NCI-H128 (cell line): ENCODE data around the gene MYRF.

Source experiments
- DNase-seq: peaks from one replicate; lab custom pipeline; 2025; ENCODE audit not compliant: unreplicated experiment; lab: John Stamatoyannopoulos, UW

Gene MYRF

DNA sequence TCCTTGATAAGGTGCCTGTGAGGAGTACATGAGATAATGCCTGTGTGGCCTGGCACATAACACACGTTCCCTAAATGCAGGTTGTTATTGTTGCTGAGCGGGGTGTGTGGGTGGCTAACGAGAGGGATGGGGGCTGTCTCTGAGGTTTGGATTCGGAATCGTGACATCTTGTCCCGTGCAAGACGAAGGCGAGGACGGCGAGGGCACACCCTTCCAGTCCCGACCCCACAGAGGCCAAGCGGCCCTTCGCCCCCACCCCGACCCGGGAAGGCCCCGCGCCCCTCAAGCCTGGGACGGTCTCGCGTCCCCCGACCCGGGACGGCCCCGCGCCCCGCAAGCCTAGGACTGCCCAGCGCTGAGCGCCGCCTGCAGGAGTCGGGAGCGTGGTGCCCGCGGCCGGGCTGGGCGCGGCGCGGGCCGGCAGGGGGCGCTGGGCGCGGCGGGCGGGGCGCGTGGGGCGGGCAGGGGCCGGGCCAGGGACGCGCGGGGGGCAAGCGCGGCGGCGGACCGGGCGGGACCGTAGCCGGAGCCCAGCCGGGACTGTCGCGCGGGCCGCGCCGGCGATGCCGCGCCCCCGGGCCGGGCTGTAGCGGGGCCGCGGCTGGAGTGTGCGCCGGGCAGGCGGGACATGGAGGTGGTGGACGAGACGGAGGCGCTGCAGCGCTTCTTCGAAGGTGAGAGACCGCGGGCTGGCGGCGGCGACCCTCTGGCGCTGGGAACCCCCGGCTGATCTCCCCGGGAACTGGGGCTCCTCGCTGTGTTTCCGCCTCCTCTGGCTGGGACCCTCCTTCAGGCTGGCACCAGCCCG is at the start of gene MYRF:
Gene MYRF, plus strand, starts transcription at position 520 of the 808 bp plus-strand sequence. Its CDS starts 109 bp downstream, at position 629.
- no peak for DNase-seq

DNA sequence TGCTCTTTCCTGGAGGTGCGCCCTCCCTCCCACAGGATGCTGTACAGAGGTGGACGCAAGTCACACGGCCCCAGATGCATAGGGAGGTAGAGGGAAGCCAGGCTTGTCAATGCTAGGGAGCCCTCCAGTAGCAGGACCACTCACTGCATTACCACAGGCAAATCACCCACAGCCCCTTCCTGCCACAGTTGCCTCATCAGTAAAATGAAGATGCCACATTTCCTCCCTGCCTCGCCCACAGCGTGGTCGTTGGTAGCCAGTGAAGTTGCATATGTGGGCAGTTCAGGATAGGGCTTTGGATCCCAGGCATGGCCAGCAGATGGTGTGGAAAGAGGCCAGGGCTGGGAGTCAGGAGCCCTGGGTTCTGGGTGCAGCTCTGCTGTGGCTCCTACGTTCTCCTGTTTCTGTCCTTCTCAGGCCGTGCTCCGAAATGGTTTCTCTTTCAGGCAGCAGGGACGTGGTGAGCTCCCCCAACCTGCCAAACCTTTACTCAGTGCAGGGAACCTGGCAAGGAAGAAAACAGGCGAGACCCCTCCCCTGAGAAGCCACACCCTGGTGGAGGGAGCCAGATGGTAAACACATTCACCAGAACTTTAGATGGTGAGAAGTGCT is 49.6 kb upstream of the MYRF start:
- no peak for DNase-seq

DNA sequence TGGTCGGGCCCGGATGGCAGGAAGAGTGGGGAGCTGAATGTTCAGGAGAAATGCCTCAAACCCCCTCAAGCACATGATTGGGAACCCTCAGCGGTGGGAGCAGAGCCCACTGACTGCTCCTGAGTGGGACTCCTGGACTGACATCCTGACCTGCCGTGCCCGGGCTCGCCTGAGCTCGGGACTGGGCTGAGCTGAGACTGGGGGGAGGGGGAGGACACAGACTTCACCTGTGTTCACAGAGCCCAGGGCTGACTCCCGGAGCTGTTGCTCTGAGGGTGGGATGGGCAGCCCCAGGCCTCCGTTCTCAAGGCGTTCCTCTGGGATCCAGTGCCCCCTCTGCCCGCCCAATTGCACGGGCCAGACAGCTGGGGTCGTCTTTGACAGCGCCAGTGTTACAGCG is 47.6 kb upstream of the MYRF start:
- no peak for DNase-seq

DNA sequence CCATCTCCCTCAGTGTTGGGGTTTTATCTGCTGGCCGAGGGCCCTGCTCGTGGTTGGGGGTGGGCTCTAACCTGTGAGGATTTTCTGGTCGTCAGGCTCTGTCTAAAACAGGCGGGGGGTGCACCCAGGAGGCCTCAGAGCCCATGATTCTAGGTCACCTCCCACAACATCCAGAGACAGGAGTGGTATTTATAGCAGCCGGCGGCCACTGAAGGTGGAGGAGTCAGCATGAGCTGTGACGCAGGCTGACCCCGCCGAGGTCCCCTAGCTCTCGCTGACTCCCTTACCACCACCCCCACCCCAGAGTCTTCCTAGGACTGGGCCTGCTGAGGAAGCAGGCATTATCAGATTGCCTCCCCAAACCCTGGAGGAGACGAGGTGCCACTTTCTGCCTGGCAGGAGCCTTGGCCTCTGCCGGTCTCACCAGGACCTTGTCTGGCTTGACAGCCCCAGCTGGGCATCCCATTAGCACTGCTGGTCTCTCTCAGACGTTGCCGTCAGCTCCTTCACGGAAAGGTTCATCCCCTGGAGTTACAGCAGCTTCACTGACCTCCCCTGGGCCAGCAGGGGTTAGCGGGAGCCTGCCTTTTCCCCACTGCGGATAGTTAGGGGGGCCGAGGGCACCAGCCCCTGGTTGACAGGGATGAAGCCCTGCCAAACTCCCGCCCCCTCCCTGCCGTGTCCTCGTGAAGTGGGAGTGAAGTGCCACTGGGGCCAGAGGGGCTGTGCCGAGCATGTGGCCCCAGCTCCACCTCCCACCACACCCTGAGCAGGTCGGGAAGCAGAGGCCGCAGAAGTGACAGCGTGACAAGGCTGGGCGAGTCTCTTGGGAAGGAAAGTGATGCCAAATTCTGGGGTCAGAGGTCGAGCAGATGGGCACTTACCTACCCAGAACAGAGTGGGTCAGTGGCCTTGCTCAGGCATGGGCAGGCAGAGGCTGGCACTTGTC is 45.7 kb upstream of the MYRF start:
- DNase-seq = no peak

DNA sequence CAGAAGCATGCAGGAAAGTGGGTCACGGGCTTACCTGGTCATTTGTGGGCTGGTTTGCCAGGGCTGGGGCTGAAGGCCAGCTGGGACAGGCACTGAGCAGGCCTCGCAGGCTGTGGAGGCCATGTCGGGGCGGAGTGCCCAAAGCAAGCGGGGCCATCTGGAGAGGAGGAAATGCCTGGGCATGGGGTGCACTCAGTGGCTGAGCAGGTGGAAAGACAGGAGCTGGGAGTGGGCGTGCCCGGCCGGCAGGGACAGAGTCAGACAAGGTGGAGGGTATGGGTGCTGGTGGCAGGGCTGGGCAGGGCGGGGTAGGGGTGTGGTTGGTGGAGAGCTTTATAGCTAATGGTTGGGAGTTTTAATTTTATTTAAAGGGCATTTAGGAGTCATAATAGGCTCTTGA is 44.9 kb upstream of the MYRF start:
- no peak for DNase-seq

DNA sequence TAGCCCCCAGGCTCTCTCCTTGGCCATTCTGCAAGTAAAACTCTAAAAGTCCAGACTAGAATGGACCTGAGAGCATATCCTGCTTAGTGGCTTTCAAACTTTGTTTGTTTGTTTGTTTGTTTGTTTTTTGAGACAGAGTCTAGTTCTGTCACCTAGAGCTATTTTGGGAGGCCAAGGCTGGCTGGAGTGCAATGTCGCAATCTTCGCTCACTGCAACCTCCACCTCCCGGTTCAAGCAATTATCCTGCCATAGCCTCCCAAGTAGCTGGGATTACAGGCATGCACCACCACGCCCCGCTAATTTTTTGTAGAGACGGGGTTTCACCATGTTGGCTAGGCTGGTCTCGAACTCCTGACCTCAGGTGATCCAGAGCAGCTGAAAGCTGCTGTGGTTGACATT is 43.3 kb upstream of the MYRF start:
- DNase-seq = no peak

DNA sequence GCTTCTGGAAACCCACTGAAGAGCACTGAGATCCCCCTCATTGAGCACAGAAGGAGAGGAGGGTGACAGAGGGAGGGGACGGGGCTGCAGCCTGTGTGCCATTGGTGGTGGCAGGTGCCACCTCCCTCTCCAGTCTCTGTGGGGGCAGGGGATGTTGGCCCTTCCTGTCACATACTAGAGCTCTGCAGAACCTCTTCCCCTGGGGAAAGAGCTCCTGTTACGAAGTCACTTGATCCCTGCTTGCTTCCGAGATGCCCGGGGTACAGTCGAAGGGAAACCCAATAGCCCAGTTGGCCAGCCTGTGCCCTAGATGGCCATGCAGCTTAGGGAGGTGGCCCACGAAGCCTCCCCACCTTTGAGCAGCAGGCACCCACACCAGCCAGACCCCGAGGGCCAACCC is 42.9 kb upstream of the MYRF start:
- DNase-seq = no peak

DNA sequence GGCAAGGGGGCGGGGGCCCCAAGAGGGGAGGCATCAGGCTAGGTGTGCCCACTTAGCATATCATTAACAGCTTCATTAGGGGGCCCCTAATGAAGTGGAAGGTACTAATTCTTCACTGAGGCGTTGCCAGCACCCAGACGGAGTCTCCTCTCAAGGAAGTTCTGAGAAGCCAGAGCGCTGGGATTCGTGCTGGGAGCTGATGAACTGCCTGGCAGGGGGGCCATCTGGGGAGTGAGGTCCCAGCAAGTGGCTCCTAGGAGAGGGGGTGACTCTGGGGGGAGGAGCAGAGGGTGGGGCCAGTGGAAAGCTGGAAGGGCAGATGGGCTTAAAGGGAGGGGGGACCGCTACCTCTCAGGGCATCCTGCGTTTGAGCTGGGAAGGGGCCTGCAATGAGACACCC is 42.4 kb upstream of the MYRF start:
- no peak for DNase-seq

DNA sequence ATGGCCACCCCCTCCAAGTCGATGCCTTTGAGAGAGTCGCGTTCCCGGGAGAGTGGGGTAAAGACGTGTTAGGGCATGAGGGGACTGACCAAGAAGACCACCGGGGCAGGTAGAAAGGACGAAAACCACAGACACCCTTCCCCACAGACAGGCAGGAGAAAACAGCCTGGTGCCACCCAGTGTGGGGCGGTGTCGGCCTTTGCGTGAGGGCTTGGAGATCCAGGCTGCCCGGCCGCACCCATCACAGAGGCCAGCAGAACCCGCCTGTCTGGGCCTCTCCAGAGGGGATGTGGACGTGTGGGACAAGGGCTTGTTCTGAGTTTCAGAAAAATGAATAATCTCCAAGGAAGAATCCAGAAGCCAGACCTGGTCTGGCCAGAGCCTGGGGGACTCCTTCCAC is 41.4 kb upstream of the MYRF start:
- no peak for DNase-seq

DNA sequence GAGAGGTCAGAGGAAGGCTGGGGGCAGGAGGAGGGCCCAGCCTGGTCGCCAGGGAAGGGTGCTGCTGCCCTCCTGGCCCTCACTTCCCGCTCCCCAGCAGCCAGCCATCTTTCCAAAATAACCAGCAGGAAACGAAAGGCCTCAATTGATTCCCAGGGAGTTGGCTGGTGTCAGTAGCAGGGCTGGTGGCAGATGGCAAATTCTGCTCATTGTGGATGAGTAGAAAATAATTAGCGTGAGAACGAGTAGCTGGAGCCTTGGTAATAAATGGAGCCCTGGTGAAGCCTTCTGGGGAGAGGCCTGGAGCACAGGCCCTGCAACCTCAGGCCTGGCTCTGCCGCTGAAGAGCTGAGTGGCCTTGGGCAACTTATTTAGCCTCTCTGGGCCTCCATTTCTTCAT is 40.9 kb upstream of the MYRF start:
- no peak for DNase-seq

DNA sequence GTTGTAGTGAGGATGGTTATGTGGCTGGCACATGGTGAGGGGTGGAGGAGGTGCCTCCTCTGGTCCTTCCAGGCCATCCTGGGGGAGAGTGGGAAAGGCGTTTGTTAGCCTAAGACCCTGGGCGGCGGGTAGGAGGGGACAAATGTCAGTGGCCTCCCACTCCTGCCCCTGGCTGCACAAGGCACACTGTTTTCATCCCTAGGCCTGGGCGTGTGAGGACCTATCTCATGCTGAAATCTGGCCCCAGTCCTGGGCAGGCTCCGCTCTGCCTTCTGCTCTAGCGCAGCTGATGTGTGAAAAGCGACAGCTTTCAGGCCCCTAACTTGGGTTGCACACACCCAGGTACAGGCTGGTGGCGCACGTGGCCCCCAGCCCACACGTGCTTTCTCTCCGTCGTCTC is 40.1 kb upstream of the MYRF start:
- DNase-seq = no peak

DNA sequence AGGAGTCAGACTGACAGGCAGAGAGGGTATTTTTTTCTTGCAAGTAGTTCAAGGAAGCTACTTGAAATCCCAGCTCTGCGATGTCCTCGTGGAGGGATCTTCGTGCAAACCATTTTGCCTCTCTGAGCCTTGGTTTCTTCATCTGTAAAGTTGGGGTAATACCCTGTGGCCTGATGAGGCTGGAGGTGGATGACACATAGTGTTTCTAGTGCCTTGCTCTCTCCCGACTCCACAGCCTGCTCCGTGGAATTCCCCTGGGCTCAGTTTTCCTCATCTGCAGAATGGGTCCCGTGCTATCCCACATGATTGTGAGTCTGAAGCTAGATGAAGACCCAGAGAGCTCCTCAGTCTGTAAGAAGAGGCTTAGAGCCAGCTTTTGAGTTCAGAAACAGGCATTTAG is 39.6 kb upstream of the MYRF start:
- DNase-seq = no peak

DNA sequence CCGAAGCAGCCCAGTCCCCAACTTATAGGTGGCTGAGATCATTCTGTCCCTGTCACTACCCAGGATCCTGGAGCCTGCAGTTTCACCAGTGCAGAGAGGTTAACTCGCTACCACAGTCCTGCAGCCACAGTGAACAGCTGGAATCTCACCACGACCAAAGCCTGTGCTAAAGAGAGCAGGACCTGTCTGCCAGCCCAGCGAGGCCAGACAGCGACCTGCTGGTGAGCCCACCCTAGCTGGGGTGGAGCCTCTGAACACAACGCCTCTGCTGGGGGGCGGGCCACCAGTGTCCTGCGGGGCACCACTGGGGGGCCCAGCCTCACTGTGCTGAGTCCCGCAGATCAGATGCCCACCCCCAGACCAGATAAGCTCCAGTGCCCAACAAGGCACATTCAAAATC is 39.0 kb upstream of the MYRF start:
- DNase-seq = no peak

DNA sequence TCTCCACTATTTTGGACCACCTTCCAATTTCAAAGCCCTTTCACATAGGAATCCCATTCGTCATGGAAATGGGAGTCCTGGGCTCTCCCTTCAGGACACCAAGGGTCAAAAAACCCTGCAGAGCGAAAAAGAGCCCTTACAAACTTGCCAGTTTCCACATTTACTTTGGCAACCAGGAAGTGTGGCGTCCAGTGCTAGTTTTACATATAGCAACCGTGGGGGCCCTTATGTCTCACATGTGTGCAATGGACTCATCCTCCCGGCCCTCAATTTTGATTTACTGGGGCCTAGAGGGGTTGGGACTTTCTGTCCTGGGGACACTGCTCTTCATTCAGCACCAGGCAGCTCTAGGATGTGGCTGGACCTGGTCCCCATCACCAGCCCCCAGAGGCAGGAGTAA is 38.5 kb upstream of the MYRF start:
- DNase-seq = no peak

DNA sequence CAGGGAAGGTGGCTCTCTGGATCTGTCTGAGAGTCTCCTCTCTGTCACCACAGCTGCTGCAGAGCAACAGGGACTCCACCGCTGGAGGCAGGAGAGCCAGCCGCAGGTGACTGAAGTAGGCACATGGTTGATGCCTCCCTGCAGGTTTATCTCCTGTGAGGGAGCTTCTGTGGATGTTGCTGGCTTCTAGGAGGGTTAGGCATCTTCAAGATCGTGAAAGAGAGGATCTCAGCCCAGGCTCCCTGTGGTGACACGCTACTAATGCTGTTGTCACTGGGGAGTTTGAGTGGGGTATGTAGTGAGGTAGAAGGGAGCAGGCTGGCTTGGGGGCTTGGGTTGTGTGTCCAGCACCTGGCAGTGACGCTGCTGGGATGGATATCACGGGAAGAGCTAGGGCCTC is 38.1 kb upstream of the MYRF start:
- DNase-seq = no peak

DNA sequence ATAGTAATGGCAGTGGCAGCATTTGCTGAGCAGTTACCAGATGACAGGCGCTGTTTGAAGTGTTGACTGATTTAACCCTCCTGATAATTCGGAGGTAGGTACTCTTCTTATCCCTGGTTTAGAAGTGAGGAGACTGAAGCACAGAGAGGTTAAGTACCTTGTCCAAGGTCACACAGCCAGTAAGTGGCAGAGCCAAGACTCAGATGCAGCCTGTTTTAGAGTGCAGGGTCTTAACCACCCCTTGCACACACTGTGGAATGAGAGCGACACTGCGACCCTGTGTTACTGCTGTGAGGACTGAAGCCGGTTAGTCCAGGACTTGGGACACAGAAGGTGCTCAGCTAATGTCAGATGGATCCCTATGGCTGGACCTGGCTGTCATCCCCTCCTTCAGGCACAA is 37.5 kb upstream of the MYRF start:
- DNase-seq = no peak

DNA sequence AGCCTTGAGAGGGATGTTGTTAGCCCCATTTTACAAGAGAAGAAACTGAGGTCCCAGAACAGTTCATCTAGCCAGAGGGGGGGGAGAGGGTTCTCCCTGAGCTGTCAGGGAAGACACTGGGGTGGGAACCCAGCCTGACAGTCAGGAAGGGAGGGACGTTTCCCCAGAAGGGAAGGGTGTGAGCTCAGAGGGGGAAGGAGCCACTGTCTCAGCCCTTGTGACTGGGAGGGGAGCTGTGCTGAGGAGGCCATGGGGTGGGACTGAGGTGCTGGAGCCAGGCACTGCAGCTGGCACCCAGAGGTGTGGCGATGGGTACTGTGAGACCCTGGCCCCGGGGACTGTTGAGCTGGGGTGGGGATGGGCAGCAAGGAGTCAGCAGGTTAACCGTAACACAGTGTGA is 36.6 kb upstream of the MYRF start:
- no peak for DNase-seq

DNA sequence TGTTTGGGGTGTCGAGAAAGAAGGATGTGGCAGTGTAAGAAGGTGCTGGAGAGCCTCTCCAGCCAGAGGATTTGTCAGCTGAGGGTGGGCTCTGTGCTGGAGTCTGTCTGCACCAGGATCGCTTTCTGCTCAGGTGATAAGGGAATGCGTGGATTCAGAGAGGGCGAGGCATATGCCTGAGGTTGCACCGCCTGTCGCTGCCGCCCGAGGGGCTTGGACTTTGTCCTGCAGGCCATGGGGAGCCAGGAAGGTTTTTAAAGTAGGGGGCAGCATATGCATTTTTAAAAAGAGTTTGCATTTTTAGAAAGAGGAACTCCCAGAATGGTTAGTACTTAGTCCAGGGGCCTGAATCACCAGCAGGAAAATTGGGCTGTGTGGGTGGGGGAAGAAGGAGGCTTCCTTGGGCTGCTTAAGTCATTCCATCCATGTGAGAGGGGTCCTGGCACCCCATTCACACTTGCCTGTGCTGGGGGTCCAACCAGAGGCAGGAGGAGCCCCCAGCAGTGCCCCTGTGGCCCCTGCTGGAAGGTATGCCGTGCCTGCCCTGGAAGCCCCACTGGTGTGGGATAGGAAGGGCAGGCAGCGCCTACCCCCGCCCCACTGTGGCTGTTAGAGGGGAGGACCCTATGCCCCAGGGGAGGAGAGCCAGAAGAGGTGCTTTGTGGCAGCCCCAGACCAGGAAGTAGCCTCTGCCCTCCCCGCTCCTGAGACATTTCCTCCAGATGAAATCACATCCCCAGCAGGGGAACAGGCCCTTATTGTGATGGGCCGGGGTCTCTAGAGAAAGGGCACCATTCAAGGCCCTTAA is 35.8 kb upstream of the MYRF start:
- DNase-seq = no peak

DNA sequence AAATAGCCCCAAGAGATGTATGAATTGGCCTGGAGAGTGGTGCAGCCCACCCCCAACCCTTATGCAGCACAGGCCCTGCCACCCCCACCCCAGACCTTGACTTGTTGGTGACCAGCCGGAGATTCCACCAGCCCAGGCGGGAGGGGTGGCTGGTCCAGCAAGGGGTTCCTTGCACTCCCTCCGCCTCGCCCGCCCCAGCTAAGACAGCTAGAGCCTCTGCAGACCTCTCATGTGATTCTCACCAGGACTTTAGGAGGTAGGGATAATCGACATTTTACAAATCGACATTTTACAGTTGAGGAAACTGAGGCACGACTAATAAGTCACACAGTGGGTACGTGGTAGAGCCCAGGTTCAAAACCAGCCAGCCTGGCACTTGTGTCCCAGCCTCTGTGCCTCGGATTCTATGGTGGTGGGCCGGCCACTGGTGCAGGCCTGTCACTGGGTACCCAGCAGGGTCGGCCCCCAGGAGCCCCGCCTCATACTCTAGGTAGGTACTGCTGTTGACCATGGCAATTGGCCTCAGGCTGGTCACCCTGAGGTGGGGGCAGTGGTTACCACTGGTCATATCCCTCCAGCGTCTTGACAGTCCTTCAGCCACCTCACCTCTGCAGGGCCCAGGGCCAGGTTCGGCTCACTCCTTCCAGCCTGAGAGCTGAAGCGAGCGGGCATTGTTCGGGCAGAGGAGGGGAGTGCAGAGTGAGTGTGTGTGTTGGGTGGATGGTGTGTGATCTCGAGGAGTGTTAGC is 35.0 kb upstream of the MYRF start:
- no peak for DNase-seq

DNA sequence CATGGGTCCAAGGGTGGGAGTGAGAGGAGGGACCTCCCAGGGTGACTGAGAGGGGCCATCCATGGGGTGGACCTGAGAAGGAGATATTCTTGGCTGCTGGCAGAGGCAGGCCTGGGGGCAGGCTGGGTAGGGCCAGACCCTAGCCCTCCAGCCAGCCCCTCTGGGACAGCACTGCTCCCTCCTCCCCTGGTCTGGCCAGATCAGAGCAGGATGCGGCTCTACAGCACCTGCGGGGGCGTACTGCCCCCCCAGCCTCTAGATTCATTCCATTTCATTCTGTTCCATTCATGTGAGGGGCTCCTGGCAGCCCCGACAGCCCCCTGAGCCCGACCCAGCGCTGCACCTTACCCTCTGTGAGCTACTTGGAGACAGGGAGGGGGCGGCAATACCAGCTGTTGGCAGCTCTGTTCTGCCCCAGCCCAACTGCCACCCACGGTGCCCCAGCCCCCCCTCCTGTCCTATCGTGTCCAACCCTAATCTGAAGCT is 34.3 kb upstream of the MYRF start:
- no peak for DNase-seq
